GM19468 (cell line): ENCODE results near the gene CENPA.

Experiments
- ATAC-seq: cut with Tn5 transposase; IDR thresholded peaks from one replicate; pipeline ENCODE4 v1.9.1; 2021; ENCODE audit warnings: mild to moderate bottlenecking, moderate library complexity, moderate number of reproducible peaks; ENCODE audit not compliant: unreplicated experiment; ENCODE audit errors: extremely low read depth

Gene CENPA

GRCh38 chr2:26822877-26823276 is 37.0 kb downstream of the CENPA start:
- ATAC-seq, result no peak

GRCh38 chr2:26838121-26838906 is 52.5 kb downstream of the CENPA start:
- ATAC-seq, result no peak

GRCh38 chr2:26840937-26841610 is 55.2 kb downstream of the CENPA start:
- no peak for ATAC-seq

DNA sequence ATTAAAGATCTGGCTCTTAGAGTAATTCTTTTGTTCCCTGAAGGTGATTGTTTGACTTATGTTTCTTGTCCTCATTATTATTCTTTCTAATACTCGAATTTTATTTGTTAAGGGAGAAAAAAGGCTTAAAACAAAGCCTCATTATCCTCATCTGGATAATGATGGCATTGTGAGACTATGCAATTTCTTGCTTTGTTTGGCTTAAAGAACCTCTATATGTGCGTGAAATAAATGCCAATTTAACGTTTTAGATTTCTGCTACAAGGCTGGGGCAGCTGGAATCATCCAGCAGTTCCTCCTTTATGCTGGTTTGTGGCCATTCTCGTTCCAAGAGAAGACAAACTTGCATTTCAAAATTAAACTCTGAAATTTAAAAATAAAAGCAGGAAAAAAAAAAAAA is 57.2 kb downstream of the CENPA start:
- ATAC-seq, result no peak
